ENCODE data around the gene KRT23. TPM values are rescaled to one million over a fixed set of nuclear protein-coding genes. Genes with fewer than 3 reads are reported as not detected.

The KRT23 gene
- polyA plus RNA-seq, 1 donor: 0.19 TPM

GRCh38 chr17:40909755-40910154, 27.7 kb downstream of the KRT23 start:
- no peak for DNase-seq (ENCODE audit: low read depth)

GRCh38 chr17:40909351-40909750, 28.1 kb downstream of the KRT23 start:
- DNase-seq (ENCODE audit: low read depth): peak; percentile 38

GRCh38 chr17:40906613-40907012, 30.8 kb downstream of the KRT23 start:
- no peak for DNase-seq (ENCODE audit: low read depth)

- DNase-seq (ENCODE audit: low read depth): no peak
Observed at GRCh38 chr17:40905370-40905769, 32.1 kb downstream of the KRT23 start.

- no peak for DNase-seq (ENCODE audit: low read depth)
Observed at GRCh38 chr17:40903129-40903847, 34.2 kb downstream of the KRT23 start.

- DNase-seq (ENCODE audit: low read depth): no peak
Observed at GRCh38 chr17:40902498-40902897, 34.9 kb downstream of the KRT23 start.

- DNase-seq (ENCODE audit: low read depth): no peak
Observed at GRCh38 chr17:40901981-40902474, 35.4 kb downstream of the KRT23 start.

GRCh38 chr17:40900809-40901356, 36.6 kb downstream of the KRT23 start:
- DNase-seq (ENCODE audit: low read depth): no peak

- no peak for DNase-seq (ENCODE audit: low read depth)
Observed at GRCh38 chr17:40896916-40897455, 40.5 kb downstream of the KRT23 start.

- DNase-seq (ENCODE audit: low read depth): no peak
Observed at GRCh38 chr17:40895106-40895730, 42.2 kb downstream of the KRT23 start.

- DNase-seq (ENCODE audit: low read depth): no peak
Observed at GRCh38 chr17:40888196-40888720, 49.2 kb downstream of the KRT23 start.

GRCh38 chr17:40886090-40886489, 51.4 kb downstream of the KRT23 start:
- no peak for DNase-seq (ENCODE audit: low read depth)

- no peak for DNase-seq (ENCODE audit: low read depth)
Observed at GRCh38 chr17:40884708-40885512, 52.5 kb downstream of the KRT23 start, which contains the start of gene KRT20. TSS of gene KRT20 (minus strand) at chr17:40885242. CDS start at chr17:40885185, 57 bp downstream.

- no peak for DNase-seq (ENCODE audit: low read depth)
Observed at GRCh38 chr17:40883626-40884334, 53.7 kb downstream of the KRT23 start.

GRCh38 chr17:40883031-40883430, 54.4 kb downstream of the KRT23 start:
- no peak for DNase-seq (ENCODE audit: low read depth)

GRCh38 chr17:40879026-40879425, 58.4 kb downstream of the KRT23 start:
- no peak for DNase-seq (ENCODE audit: low read depth)

- DNase-seq (ENCODE audit: low read depth): no peak
Observed at GRCh38 chr17:40878044-40878443, 59.4 kb downstream of the KRT23 start.

GRCh38 chr17:40873801-40874200, 63.6 kb downstream of the KRT23 start:
- no peak for DNase-seq (ENCODE audit: low read depth)

GRCh38 chr17:40873255-40873654, 64.2 kb downstream of the KRT23 start:
- no peak for DNase-seq (ENCODE audit: low read depth)

Data from forelimb muscle (tissue), 1 donor.